Measurements from ENCODE around the gene ANKRD63. TPM values are rescaled to one million over a fixed set of nuclear protein-coding genes. Genes with fewer than 3 reads are reported as not detected.

Gene ANKRD63
- total and polyA plus RNA-seq, 9 of the 15 experiments (the other 6 are each of a cell fraction or from before 2014, with no cell fraction given), result 1.3 to 2.0 (median 1.8) TPM; not detected in 6

DNA sequence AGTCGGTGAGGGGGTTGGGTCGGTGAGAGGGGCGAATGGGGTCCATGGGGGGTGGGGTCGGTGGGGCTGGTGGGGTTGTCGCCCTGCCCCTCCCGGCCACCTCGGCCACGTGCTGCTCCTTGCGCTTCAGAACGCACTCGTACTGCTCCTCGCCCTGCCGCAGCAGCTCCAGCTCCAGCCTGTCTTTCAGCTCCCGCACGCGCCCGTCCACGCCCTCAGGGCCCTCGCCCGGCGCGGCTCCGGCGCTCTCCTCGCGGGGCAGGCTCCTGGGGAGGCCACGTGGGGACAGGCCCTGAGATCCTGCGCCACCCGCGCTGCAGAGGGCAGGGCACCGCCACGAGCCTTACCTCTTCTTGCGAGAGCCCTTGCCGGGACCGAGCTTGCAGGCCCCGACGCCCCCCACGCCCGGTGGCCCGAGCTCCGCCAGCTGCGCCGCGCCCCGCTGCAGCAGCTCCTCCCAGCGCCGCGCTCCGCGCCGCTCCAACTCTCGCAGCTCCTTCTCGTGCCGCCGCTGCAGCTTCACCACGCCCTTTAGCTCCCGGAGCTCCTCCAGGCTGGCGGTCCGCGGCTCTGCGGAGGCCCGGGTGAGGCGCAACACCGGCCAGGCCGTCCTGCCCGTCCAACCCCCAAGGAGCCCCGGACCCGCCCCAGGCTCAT is 8.2 kb upstream of the ANKRD63 start (continued):
- TF ChIP-seq AFF4 (CRISPR knock-in tag; IDR thresholded peaks at IDR 0.05) (no peak), KLF1 (tag; IDR thresholded peaks at IDR 0.05) (peak; percentile 57; the same call in 1 of the 2 replicates), ZEB2 (IDR thresholded peaks at IDR 0.05) (no peak), HNRNPL (IDR thresholded peaks at IDR 0.05; ENCODE audit: low read depth, low read length) (peak; percentile 87), CLOCK (CRISPR knock-in tag; IDR thresholded peaks at IDR 0.05; ENCODE audit: borderline replicate concordance) (no peak), SMAD1 (IDR thresholded peaks at IDR 0.05; ENCODE audit: low read depth, low read length, partially characterized antibody) (no peak), ZNF436 (CRISPR knock-in tag; IDR thresholded peaks at IDR 0.05) (no peak), SMAD2 (IDR thresholded peaks at IDR 0.05; ENCODE audit: low read depth, low read length) (no peak), DACH1 (IDR thresholded peaks at IDR 0.05; ENCODE audit: partially characterized antibody) (no peak), POLR2B (IDR thresholded peaks at IDR 0.05; ENCODE audit: low read depth, partially characterized antibody) (no peak), PHTF2 (CRISPR knock-in tag; IDR thresholded peaks at IDR 0.05) (no peak), NEUROD1 (IDR thresholded peaks at IDR 0.05; ENCODE audit: borderline replicate concordance, low read depth, low read length, partially characterized antibody) (no peak), TFE3 (CRISPR knock-in tag; IDR thresholded peaks at IDR 0.05) (no peak), ZNF780A (CRISPR knock-in tag; IDR thresholded peaks at IDR 0.05) (no peak), LCOR (CRISPR knock-in tag; IDR thresholded peaks at IDR 0.05) (no peak), ZNF316 (IDR thresholded peaks at IDR 0.05) (no peak), BRD4 (IDR thresholded peaks at IDR 0.05) (no peak), ZNF24 (IDR thresholded peaks at IDR 0.05) (no peak), MIER1 (IDR thresholded peaks at IDR 0.05; ENCODE audit: low read depth) (no peak), POLR2AphosphoS2 (IDR thresholded peaks at IDR 0.05; ENCODE audit: low read length) (no peak), ZNF584 (CRISPR knock-in tag; IDR thresholded peaks at IDR 0.05; ENCODE audit: low read depth) (no peak)
- TF ChIP-seq, protein P1, sequence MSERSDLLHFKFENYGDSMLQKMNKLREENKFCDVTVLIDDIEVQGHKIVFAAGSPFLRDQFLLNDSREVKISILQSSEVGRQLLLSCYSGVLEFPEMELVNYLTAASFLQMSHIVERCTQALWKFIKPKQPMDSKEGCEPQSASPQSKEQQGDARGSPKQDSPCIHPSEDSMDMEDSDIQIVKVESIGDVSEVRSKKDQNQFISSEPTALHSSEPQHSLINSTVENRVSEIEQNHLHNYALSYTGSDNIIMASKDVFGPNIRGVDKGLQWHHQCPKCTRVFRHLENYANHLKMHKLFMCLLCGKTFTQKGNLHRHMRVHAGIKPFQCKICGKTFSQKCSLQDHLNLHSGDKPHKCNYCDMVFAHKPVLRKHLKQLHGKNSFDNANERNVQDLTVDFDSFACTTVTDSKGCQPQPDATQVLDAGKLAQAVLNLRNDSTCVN (CRISPR knock-in tag; IDR thresholded peaks at IDR 0.05), result no peak

Data from K562 (cell line).